HEK293T (cell line): ENCODE measurements around the gene TAAR9.

ENCODE experiments used
- ELF4 ChIP-seq: fragments of 450-650 bp; IDR thresholded peaks from 2 replicates; pipeline ENCODE4 v1.6.1; 2017; ENCODE audit warnings: antibody characterized with exemption
- LEF1 ChIP-seq: fragments of 450-650 bp; IDR thresholded peaks from 2 replicates; pipeline ENCODE4 v1.6.1; 2017; ENCODE audit warnings: mild to moderate bottlenecking, borderline replicate concordance
- NFRKB ChIP-seq: fragments of 450-650 bp; IDR thresholded peaks from 2 replicates; pipeline ENCODE4 v1.6.1; 2016; ENCODE audit warnings: mild to moderate bottlenecking, moderate library complexity
- SUZ12 ChIP-seq: fragments of 450-650 bp; IDR thresholded peaks from 2 replicates; pipeline ENCODE4 v1.6.1; 2016; ENCODE audit warnings: mild to moderate bottlenecking
- TARDBP ChIP-seq: fragments of 450-650 bp; IDR thresholded peaks from 2 replicates; pipeline ENCODE4 v1.6.1; 2016

GRCh38 chr6:132498638-132499037, 39.4 kb upstream of the TAAR9 start:
- TF ChIP-seq NFRKB (no peak), LEF1 (no peak), TARDBP (no peak), SUZ12 (no peak), ELF4 (no peak)
